ENCODE data around the gene BICRAL.

BICRAL gene

DNA sequence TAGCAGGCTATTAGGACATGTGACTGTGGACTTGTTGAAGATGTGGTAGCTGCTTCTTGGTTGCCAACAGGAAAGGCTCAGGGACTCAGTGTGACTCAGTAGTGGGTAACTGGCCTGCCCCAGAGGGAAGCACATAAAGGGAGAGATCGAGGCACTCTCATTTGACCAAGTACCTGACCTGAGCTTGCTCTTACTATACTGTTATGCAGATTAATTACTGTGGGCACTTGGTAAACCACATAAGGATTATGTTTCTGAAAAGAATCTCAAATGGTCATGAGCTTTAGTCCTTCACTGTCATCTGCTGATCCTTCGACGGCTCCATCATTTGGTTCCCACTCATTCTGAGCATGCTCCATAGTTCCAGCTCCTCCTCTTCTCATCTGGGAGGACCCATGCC, 49.4 kb downstream of the BICRAL start:
- Mint-ChIP-seq H3K27me3 (no peaks in the 10 kb centered on the region), H3K4me3 (no peak overlapping the region), H3K27ac (no peak overlapping the region), H3K9me3 (no peaks in the 10 kb centered on the region), H3K4me1 (ENCODE audit: low read depth) (no peaks in the 10 kb centered on the region), H3K36me3 (ENCODE audit: low read depth) (peaks cover 51% of the 10 kb centered on the region)

DNA sequence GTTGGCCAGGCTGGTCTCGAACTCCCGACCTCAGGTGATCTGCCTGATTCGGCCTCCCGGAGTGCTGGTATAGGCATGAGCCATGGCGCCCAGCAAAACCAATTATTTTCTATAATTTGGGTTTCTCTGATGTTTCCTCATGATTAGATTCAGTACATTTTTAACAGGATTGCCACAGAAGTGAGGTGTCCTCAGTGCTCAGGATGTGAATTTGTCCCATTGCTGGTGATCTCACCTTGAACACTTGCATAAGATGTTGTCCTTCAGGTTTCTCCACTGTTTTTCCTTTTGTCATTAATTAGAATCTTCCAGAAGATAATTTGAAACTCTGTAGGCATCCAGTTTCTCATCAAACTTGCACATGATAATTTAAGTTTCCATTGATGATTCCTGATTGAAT, 52.2 kb downstream of the BICRAL start:
- Mint-ChIP-seq H3K9me3 (no peaks in the 10 kb centered on the region), H3K27me3 (no peaks in the 10 kb centered on the region), H3K4me1 (ENCODE audit: low read depth) (no peaks in the 10 kb centered on the region), H3K36me3 (ENCODE audit: low read depth) (peaks cover 28% of the 10 kb centered on the region), H3K27ac (no peak overlapping the region), H3K4me3 (no peak overlapping the region)

- H3K36me3 Mint-ChIP-seq (ENCODE audit: low read depth) = peaks cover 22% of the 10 kb centered on the region
- H3K27me3 Mint-ChIP-seq = no peaks in the 10 kb centered on the region
- H3K4me3 Mint-ChIP-seq = no peak overlapping the region
- no peaks in the 10 kb centered on the region for H3K9me3 Mint-ChIP-seq
- H3K4me1 Mint-ChIP-seq (ENCODE audit: low read depth) = peaks cover 13% of the 10 kb centered on the region
- peak overlapping the region; percentile 17 for H3K27ac Mint-ChIP-seq
These were observed 60.2 kb downstream of the BICRAL start for GRCh38 chr6:42841844-42842584.

- H3K27ac Mint-ChIP-seq = no peak overlapping the region
- peaks cover 17% of the 10 kb centered on the region for H3K36me3 Mint-ChIP-seq (ENCODE audit: low read depth)
- no peaks in the 10 kb centered on the region for H3K9me3 Mint-ChIP-seq
- H3K27me3 Mint-ChIP-seq = no peaks in the 10 kb centered on the region
- H3K4me1 Mint-ChIP-seq (ENCODE audit: low read depth) = peaks cover 13% of the 10 kb centered on the region
- no peak overlapping the region for H3K4me3 Mint-ChIP-seq
These were observed 63.5 kb downstream of the BICRAL start for GRCh38 chr6:42845327-42845694.

DNA sequence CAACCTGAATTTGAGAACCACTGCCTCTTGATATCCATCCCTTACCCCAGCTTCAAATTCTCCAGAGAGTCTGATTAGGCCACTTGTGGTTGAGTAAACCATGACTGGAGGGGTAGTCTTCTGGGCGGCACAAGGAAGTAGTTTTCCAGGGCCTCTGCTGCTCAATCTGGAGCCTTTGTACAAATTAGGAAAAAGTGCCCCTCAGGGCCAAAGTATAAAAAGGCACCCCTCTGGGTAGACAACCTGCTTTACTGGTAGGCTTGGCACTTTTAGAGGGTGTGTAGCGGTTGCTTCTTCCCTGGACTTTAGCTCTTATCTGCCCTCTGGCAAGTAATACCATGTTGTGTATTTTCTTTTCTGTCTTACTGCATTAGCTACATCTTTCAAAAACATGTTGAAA, 64.7 kb downstream of the BICRAL start:
- Mint-ChIP-seq H3K4me3 (no peak overlapping the region), H3K36me3 (ENCODE audit: low read depth) (peaks cover 15% of the 10 kb centered on the region), H3K27ac (no peak overlapping the region), H3K27me3 (no peaks in the 10 kb centered on the region), H3K4me1 (ENCODE audit: low read depth) (peaks cover 10% of the 10 kb centered on the region), H3K9me3 (no peaks in the 10 kb centered on the region)

DNA sequence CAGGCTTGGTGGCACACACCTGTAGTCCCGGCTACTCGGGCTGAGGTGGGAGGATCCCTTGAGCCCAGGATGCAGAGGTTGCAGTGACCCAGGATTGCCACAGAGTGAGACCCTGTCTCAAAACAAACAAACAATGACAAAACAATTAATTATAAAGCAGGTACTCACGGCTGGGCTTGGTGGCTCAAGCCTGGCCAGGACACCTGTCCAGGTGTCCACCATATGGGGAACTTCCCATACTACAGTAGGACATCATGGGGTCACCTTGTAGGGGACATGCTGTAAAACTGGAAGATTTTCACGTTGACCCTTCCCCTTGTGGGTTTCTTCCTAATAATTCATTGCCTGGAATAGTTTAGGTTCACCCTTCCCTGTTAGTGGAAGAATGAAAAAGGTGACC, 66.8 kb downstream of the BICRAL start:
- peaks cover 5% of the 10 kb centered on the region for H3K4me1 Mint-ChIP-seq (ENCODE audit: low read depth)

DNA sequence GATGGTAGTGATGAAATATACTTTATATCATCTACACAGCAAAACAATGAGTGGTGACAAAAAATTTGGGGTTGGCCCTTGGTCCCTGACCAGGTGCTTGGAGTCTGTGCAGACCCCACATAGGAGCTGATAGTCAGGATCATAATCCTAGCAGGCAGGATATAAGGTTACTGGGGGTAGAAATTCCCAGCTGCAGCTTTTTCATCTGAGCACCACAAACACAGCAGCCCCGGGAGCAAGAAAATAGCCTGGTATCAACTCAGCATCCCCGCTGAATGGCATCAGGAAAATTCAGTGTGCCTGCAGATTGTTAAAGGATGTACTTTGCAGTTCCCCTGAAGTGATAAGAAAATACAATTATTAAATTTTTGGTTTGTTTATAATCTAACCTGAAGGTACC, 69.7 kb downstream of the BICRAL start:
- peaks cover 5% of the 10 kb centered on the region for H3K36me3 Mint-ChIP-seq (ENCODE audit: low read depth)
- no peaks in the 10 kb centered on the region for H3K4me1 Mint-ChIP-seq (ENCODE audit: low read depth)

More for the DNA sequence above, 66.8 kb downstream of the BICRAL start:
- no peaks in the 10 kb centered on the region for H3K9me3 Mint-ChIP-seq
- H3K27ac Mint-ChIP-seq = no peak overlapping the region
- no peaks in the 10 kb centered on the region for H3K27me3 Mint-ChIP-seq
- H3K4me3 Mint-ChIP-seq = no peak overlapping the region
- H3K36me3 Mint-ChIP-seq (ENCODE audit: low read depth) = peaks cover 8% of the 10 kb centered on the region

GRCh38 chr6:42860036-42860435, 78.2 kb downstream of the BICRAL start:
- H3K4me3 Mint-ChIP-seq = no peak overlapping the region
- no peaks in the 10 kb centered on the region for H3K27me3 Mint-ChIP-seq
- no peaks in the 10 kb centered on the region for H3K9me3 Mint-ChIP-seq
- H3K27ac Mint-ChIP-seq = peak overlapping the region; percentile 1
- H3K4me1 Mint-ChIP-seq (ENCODE audit: low read depth) = no peaks in the 10 kb centered on the region
- H3K36me3 Mint-ChIP-seq (ENCODE audit: low read depth) = peaks cover 39% of the 10 kb centered on the region

More for the DNA sequence above, 69.7 kb downstream of the BICRAL start:
- Mint-ChIP-seq H3K27ac (no peak overlapping the region), H3K4me3 (no peak overlapping the region), H3K9me3 (no peaks in the 10 kb centered on the region), H3K27me3 (no peaks in the 10 kb centered on the region)

DNA sequence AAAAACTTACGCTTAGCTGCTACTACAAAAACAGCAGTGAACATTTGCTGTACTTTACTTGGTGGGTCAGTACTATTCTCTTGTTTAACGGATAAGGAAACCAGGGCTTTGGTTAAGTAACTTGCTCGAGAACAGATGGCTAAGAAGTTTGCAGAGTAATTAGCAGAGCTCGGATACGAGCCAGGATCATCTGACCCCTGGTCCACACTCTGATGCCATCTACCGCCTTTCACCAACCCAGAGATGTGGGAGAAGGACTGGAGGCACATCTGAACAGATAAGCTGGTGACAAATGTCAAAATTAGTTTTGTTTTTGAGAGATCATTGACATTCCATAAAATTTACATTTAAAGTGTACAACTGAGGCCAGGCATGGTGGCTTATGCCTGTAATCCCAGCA, 78.6 kb downstream of the BICRAL start:
- Mint-ChIP-seq H3K4me1 (ENCODE audit: low read depth) (no peaks in the 10 kb centered on the region), H3K27ac (peak overlapping the region; percentile 1), H3K36me3 (ENCODE audit: low read depth) (peaks cover 39% of the 10 kb centered on the region), H3K4me3 (no peak overlapping the region), H3K9me3 (no peaks in the 10 kb centered on the region), H3K27me3 (no peaks in the 10 kb centered on the region)

DNA sequence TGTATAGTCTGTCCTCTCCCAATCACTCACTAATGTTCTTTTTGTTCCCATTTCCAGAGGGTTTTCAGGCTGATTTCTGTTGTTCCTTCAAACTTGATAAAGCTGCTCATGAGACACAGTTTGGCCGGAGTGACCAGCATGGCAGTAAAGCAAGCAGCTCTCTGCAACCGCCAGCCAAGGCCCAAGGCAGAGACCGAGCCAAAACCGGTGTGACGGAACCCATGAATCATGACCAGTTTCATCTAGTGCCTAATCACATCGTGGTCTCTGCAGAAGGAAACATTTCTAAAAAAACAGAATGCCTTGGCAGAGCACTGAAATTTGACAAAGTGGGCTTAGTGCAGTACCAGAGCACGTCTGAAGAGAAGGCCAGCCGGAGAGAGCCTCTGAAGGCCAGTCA, 82.8 kb downstream of the BICRAL start:
- Mint-ChIP-seq H3K27ac (peak overlapping the region; percentile 75), H3K4me3 (no peak overlapping the region), H3K4me1 (ENCODE audit: low read depth) (no peaks in the 10 kb centered on the region), H3K9me3 (no peaks in the 10 kb centered on the region), H3K36me3 (ENCODE audit: low read depth) (peaks cover 37% of the 10 kb centered on the region), H3K27me3 (no peaks in the 10 kb centered on the region)

DNA sequence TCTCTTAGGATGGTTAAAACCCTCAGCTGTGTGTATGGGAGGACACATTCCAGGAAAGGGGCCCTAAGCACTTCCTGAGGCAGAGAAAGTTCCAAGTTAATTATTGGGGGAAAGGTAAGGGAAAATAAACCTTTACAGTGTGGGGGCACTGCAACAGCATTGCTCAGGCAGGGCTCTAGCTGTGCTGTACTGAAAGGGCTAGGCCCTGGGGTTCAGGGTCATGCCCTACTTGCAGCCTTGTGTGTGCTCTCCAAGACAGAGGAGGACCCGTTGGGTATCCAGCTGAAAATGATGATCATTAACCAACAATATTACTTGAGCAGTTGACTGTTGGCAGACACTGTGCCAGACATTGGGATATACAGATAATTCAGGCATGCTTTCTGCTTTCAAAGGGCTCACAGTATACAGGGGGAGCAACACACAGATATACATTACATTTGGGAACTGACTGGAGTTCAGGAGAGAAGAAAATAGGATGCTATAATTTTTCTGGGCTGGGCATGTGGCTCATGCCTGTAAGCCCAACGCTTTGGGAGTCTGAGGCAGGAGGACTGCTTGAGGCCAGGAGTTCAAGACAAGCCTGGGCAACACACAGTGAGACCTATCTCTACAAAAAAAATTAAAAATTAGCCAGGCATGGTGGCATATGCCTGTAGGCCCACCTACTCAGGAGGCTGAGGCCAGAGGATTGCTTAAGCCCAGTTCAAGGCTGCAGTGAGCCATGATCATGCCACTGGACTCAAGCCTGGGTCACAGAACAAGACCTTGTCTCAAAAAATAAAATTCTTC, 88.5 kb downstream of the BICRAL start:
- Mint-ChIP-seq H3K4me3 (no peak overlapping the region), H3K4me1 (ENCODE audit: low read depth) (no peaks in the 10 kb centered on the region), H3K9me3 (no peaks in the 10 kb centered on the region), H3K27me3 (no peaks in the 10 kb centered on the region), H3K27ac (no peak overlapping the region), H3K36me3 (ENCODE audit: low read depth) (peaks cover 7% of the 10 kb centered on the region)

DNA sequence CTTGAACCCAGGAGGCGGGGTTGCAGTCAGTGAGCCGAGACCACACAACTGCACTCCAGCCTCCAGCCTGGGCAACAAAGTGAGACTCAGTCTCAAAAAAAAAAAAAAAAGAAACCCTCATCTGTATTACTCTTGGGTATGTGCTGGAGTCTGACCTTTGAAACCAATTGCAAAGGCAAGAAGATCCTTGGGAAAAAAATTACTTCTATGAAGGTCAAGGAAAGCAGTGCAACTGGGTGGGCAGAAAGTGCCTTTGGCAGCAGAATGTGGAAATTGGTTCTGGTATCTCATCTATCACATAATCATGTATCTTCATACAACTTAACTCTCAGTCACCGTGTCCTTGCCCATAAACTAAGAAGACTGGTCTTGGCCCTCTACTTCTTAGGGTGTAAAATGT, 89.9 kb downstream of the BICRAL start:
- no peak overlapping the region for H3K4me3 Mint-ChIP-seq
- peaks cover 4% of the 10 kb centered on the region for H3K36me3 Mint-ChIP-seq (ENCODE audit: low read depth)
- no peaks in the 10 kb centered on the region for H3K27me3 Mint-ChIP-seq
- H3K4me1 Mint-ChIP-seq (ENCODE audit: low read depth) = no peaks in the 10 kb centered on the region
- no peak overlapping the region for H3K27ac Mint-ChIP-seq
- H3K9me3 Mint-ChIP-seq = no peaks in the 10 kb centered on the region

- Mint-ChIP-seq H3K27me3 (no peaks in the 10 kb centered on the region), H3K27ac (no peak overlapping the region), H3K4me3 (no peak overlapping the region), H3K36me3 (ENCODE audit: low read depth) (no peaks in the 10 kb centered on the region), H3K9me3 (no peaks in the 10 kb centered on the region), H3K4me1 (ENCODE audit: low read depth) (no peaks in the 10 kb centered on the region)
These were observed 91.5 kb downstream of the BICRAL start for GRCh38 chr6:42873313-42873712.

DNA sequence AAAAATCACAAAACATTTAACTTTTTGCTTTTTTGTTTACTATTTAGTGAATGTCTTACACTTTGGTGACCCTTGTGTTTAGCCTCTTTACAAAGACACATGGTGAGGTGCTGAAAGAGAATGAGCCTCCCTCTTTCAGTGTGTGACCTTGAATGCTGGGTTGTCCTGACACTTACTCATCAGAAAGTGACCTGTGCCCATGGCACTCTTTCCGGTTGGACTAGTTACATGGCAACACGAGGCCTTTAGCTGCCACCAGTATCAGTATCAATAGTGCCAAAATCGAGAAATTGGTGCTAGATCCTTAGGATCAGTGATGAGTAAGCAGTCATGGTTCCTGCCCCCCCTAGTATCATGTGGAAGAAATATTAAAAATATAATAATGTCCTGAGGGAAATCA, 95.8 kb downstream of the BICRAL start:
- Mint-ChIP-seq H3K9me3 (no peaks in the 10 kb centered on the region), H3K36me3 (ENCODE audit: low read depth) (peaks cover 19% of the 10 kb centered on the region), H3K27me3 (no peaks in the 10 kb centered on the region), H3K4me3 (peak overlapping the region; percentile 35), H3K4me1 (ENCODE audit: low read depth) (peaks cover 12% of the 10 kb centered on the region), H3K27ac (peak overlapping the region; percentile 40)

DNA sequence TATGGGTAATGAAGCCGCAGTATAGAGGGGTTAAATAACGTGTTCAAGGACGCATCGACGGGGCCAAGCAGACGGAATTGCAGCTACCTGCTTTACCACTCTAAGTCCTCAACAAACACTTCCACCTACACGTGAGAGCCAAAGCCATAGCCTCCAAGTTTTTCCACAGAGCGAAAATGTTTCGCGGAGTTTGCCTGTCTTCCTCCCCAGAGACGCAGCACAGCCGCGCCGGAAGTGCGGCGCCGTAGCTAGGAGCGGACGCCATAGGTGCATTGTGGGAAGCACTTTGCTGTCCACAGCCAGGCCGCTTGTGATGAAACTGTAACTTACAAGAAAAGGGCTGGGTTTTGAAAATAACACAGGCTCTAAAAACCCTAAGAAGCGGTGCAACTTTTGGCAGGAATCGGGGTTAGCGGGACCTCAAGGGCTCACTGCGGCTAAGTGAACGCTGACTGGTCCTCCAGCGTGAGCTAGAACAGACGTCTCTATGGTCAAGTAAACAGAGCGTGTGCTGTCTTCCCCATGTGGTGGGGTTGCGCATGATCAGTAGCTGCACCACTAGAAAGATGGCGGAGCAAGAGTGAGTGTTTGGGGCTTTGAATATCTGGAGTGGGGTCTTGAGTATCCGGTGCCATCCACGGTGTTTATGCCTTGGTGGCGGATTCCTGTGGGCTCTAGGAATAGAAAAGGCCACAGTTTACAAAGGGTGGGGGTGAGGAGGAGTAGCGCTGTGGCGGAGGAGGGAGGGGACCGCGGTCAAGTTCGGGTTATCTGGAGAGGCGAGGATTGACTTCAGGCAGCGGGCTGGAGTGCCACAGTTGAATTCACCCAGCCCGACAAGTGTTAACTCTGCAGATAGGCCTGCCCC, 97.8 kb downstream of the BICRAL start, which contains the start of gene RPL7L1:
RPL7L1 (plus strand) TSS at position 245 of the 868 bp plus-strand sequence; CDS start at position 540, 295 bp downstream.
- H3K4me1 Mint-ChIP-seq (ENCODE audit: low read depth) = peaks cover 30% of the 10 kb centered on the region
- no peaks in the 10 kb centered on the region for H3K9me3 Mint-ChIP-seq
- H3K27me3 Mint-ChIP-seq = no peaks in the 10 kb centered on the region
- peaks cover 37% of the 10 kb centered on the region for H3K36me3 Mint-ChIP-seq (ENCODE audit: low read depth)
- peak within 1 kb of the TSS; percentile 89 for H3K4me3 Mint-ChIP-seq
- H3K27ac Mint-ChIP-seq = peak within 1 kb of the TSS; percentile 98
